AG10803 (cell line): Measurements from ENCODE around the gene PEMT.

Experiments used
- DNase-seq: peaks from one replicate; pipeline ENCODE4 v3.0.0; 2010; ENCODE audit warnings: low read depth
- H3K4me3 ChIP-seq: 2 replicates; pipeline ENCODE4 v1.5.1; 2011; ENCODE audit warnings: mild to moderate bottlenecking, low read length, control low read depth
- TF ChIP-seq, protein P1 (sequence below): conservative IDR thresholded peaks from 2 replicates; pipeline ENCODE4 v1.5.1; 2011; ENCODE audit warnings: mild to moderate bottlenecking, low read length, control low read depth, inconsistent platforms

The PEMT gene

DNA sequence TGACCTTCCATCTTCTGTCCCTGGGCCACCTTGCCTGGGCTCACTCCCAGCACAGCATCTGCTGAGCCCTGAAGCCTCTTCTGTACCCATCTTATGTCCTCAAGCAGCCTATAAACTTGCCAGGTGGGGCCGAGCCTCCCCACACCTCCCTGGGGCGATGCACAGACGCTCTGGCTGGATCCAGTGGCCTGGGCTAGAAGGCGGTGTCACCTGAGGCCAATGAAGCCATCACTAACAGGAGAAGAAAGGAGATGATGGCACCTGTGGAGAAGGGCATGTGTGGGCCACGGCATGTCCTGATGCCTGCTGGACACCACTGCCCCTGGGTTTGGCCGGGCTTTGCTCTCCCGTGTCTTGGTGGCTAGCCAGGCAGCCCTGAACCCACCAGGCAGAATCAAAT, 45.5 kb downstream of the PEMT start:
- TF ChIP-seq, protein P1, sequence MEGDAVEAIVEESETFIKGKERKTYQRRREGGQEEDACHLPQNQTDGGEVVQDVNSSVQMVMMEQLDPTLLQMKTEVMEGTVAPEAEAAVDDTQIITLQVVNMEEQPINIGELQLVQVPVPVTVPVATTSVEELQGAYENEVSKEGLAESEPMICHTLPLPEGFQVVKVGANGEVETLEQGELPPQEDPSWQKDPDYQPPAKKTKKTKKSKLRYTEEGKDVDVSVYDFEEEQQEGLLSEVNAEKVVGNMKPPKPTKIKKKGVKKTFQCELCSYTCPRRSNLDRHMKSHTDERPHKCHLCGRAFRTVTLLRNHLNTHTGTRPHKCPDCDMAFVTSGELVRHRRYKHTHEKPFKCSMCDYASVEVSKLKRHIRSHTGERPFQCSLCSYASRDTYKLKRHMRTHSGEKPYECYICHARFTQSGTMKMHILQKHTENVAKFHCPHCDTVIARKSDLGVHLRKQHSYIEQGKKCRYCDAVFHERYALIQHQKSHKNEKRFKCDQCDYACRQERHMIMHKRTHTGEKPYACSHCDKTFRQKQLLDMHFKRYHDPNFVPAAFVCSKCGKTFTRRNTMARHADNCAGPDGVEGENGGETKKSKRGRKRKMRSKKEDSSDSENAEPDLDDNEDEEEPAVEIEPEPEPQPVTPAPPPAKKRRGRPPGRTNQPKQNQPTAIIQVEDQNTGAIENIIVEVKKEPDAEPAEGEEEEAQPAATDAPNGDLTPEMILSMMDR = no peak
- no peak overlapping the region for H3K4me3 ChIP-seq
- no peak for DNase-seq

DNA sequence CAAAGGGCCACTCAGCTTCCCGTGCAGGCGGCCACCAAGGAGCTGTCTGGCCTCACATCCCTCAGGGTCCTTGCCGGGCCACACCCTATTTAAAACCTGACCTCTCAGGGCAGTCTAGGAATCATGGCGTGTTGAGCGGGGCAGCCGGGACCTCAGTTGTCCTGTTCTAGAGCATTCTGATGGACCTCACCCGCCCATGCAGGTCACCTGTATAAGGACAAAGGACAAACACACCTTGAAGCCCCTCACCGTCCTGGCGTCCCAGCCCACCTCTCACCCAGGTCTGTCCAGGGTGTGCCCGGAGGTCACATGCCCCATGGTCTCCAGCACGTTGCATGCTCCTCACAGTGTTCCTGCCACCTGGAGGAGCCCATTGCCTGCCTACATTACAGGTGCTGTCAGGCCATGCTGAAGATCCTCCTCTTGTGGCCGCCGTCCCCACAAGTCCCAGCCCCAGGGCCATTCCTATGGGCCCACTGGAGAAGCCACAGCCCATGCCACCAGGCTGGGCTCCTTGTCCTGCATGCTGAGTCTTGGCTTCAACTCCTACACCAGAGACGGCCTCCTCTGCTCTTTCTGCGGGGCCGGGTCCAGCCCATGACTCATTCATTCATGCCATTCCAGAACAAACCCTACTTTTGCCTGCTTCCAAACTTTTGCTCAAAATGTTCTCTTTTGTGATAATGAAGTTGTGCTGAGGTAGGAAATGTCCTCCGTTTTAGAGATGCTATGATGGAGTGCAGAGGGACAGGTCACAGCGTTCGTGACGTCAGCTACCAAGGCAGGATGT, 46.3 kb downstream of the PEMT start:
- H3K4me3 ChIP-seq = no peak overlapping the region
- DNase-seq = peak; percentile 67
- TF ChIP-seq, protein P1 = no peak

DNA sequence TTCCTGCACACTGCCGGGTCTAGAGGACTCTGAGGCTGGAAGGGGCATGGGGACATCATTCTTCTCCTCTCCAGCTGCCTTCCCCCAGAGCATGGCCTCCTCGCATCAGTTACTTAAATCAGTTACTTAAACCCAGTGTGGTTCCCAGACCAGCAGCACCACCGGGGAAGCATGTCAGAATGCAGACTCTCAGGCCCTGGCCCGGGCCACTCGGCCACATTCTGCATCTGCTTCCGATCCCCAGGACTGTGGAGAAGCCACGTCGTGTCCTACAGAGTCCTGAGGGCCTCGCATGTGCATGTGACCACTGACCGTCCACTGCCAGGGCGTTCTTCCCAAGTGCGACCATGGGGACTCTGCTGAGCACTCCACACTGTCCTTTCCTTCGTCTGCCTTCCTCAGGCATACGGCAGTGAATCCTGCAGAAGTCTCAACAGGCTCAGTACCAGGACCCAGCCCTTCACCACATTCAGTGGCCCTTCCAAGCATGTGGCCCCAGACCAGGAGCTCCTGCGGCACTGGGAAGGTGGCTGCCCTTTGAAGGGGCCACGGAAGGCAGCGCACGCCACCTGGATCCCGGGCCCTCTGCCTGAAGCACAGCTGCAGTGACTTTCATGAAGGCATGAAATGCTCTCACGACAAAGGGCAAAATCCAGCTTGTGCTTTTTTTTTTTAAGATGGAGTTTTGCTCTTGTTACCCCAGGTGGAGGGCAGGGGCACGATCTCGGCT, 48.4 kb downstream of the PEMT start:
- DNase-seq = no peak
- H3K4me3 ChIP-seq = no peak overlapping the region
- TF ChIP-seq, protein P1 = no peak

DNA sequence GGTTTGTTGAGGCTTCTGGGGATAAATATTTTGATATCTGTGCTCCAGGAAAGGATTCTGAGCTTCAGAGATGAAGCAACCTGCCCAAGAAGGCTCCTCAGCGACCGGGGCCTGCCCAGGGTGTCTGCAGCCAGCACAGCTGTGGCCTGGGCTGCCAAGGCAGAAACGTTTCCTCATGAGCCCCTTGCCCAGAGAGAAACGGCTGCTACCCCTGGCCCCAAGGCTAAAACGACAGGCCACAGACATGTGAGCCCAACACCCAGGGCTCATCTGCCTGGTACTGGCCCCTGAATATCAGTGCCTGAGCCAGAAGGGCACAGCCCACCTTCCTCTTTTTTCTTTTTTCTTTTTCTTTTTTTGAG, 49.9 kb downstream of the PEMT start:
- TF ChIP-seq, protein P1 = no peak
- DNase-seq = no peak
- no peak overlapping the region for H3K4me3 ChIP-seq

DNA sequence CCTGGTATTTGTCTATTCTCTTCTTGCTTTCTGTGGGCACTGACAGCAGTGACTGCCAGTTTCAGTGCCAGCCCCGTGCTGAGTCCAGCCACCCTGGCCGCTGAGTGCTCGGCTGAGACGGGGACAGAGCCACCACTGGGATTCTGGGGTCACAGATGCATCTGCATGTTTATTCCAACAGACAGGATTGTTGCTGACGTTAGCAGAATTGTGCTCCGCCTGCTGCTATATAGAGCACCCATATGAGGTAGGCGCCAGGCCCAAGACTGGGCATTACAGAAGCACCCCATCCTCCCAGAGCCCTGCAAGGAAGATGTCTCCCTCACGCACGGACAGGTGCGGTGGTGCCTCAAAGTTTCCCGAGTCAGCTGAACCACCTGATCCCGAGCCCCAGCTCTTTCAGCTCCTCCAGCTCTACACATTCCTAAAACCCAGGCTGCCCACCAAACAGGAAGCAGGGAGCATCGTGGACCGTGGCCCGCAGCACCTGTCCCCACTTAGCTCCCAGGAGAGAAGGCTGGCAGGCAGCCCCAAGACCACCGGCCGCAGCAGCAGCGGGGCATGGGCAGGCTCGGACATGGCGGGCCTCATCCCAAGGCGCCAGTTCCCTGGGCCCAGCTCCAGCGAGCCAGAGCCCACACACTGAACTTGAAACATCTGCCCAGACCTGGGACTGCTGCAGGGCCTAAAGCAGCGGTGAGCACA, 50.4 kb downstream of the PEMT start:
- no peak overlapping the region for H3K4me3 ChIP-seq
- TF ChIP-seq, protein P1 = no peak
- DNase-seq = no peak

DNA sequence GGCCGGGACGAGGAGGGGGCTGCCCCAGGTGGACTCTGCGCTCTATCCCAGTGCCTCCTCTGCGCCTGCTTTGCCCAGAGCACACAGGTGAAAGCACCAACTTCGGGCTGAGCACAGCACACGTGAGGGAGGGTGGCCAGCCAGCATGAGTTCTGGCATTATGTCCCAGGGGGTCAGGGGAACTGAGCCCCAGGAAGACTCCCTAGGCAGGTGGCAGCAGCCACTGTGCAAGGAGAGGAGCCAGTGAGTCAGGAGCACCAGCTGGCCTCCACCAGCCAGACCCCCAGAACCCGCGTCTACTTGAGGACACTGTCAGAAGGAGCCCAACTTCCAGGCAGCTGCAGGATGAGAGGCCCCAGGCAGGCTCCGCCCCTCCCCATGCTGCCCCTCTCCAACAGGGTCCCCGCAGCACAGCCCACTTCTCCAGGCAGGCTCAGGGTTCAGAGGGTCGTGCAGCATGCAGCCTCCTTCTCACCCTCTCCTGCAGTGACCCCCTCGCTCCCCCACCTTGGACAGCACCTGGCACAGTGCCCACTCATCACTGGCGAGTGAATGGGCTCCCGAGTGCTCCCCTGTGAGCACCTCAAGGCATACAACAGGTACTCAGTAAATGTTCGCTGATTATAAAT, 51.1 kb downstream of the PEMT start:
- TF ChIP-seq, protein P1 = no peak
- no peak overlapping the region for H3K4me3 ChIP-seq
- no peak for DNase-seq
